ENCODE measurements around the gene DCHS2. TPM values are rescaled to one million over a fixed set of nuclear protein-coding genes. Genes with fewer than 3 reads are reported as not detected.

The DCHS2 gene
- total and polyA plus RNA-seq, 2 of the 8 experiments (the other 6 are each of a cell fraction or from before 2014, with no cell fraction given): 0.54 to 2.6 TPM

DNA sequence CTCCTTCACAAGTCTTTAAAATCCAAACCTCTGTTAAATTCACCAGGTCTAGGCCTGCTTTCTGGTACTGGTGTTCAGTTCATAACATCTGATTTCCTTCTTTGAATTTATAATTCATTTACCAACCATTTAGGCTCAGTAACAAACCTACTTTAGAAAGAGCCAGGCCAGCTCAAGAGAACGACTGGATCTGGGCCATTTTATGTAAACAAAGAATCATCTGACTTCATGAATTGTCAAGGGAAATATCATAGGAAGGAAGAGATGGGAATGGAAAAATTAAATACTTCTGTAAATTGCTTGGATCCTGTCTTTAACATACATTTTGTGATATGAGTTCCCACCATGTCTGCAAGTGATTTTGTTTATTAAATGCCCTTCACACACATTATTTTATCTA lies 36.5 kb downstream of the DCHS2 start:
- Histone ChIP-seq H3K23ac (ENCODE audit: insufficient read length) (no peak overlapping the region), H3K23me2 (ENCODE audit: low read depth, low read length) (no peaks in the 10 kb centered on the region), H2BK15ac (ENCODE audit: low read length) (no peak overlapping the region), H4K91ac (replicated peaks; ENCODE audit: insufficient read length, low read length) (no peak overlapping the region), H2BK20ac (ENCODE audit: low read length) (no peak overlapping the region), H3K14ac (ENCODE audit: insufficient read length) (no peak overlapping the region), H3K27me3 (replicated peaks in 1 of 4; ENCODE audit: control insufficient read depth in 3 of 4, extremely low read depth in 1 of 4, insufficient read depth in 3 of 4, low read length in 3 of 4) (no peaks in the 10 kb centered on the region), H3K79me1 (ENCODE audit: low read depth, low read length) (no peaks in the 10 kb centered on the region), H2BK5ac (ENCODE audit: low read depth, low read length) (no peak overlapping the region), H3K36me3 (ENCODE audit: control insufficient read depth in 2 of 4, insufficient read depth in 4 of 4, low read length in 3 of 4) (no peaks in the 10 kb centered on the region), H4K20me1 (replicated peaks in 1 of 2; ENCODE audit: control insufficient read depth in 1 of 2, insufficient read depth in 2 of 2, low read length in 2 of 2) (no peaks in the 10 kb centered on the region), H3K4ac (replicated peaks; ENCODE audit: insufficient read length, low read depth, low read length) (no peak overlapping the region), H3K56ac (replicated peaks; ENCODE audit: insufficient read length, low read depth, low read length) (no peak overlapping the region), H2AK5ac (ENCODE audit: low read depth, low read length) (no peak overlapping the region), H2BK120ac (replicated peaks; ENCODE audit: low read depth, low read length) (no peak overlapping the region), H4K5ac (ENCODE audit: insufficient read length, low read depth, low read length) (no peak overlapping the region), H2BK12ac (ENCODE audit: low read depth, low read length) (no peak overlapping the region), H4K8ac (ENCODE audit: extremely low read depth, insufficient read depth, low read length) (no peak overlapping the region), H3K9ac (replicated peaks in 1 of 4; ENCODE audit: extremely low read depth in 1 of 4, low read depth in 3 of 4, low read length in 3 of 4) (no peak overlapping the region), H3K4me1 (replicated peaks in 1 of 4; ENCODE audit: control insufficient read depth in 3 of 4, insufficient read depth in 4 of 4, low read length in 3 of 4) (no peaks in the 10 kb centered on the region), H2AFZ (ENCODE audit: low read length) (no peak overlapping the region), H3K4me2 (ENCODE audit: insufficient read depth in 1 of 2, low read depth in 2 of 2, low read length in 2 of 2) (no peak overlapping the region), H3K9me3 (ENCODE audit: insufficient read depth in 2 of 2, low read depth in 1 of 2, low read length in 1 of 2) (no peaks in the 10 kb centered on the region), H3K27ac (ENCODE audit: low read depth, low read length) (no peak overlapping the region), H3K18ac (ENCODE audit: extremely low read depth, low read length) (no peak overlapping the region), H3K79me2 (ENCODE audit: control insufficient read depth in 1 of 2, insufficient read depth in 2 of 2, low read length in 2 of 2) (no peaks in the 10 kb centered on the region), H3K4me3 (ENCODE audit: extremely low read depth in 1 of 4, insufficient read depth in 2 of 4, low read depth in 3 of 4, low read length in 4 of 4) (no peak overlapping the region)
- FAIRE-seq (no peak), DNase-seq (ENCODE audit: low read depth in 1 of 2, low spot score in 2 of 2) (no peak)
- ChIA-PET POLR2A (ENCODE audit: partially characterized antibody) (no interaction called here), CTCF (ENCODE audit: partially characterized antibody) (interaction anchor here (1.0 to 2.7 kb wide), 2 partner anchors 11 to 52 kb away, joined by 3 to 6 read pairs; no protein-coding TSS in a partner anchor)
- WGBS, 2 experiments (ENCODE audit: extremely low coverage in 1 of 2, insufficient coverage in 1 of 2, insufficient read length in 1 of 2, insufficient replicate concordance in 2 of 2, low coverage in 1 of 2, low lambda C conversion rate in 2 of 2, missing lambda C conversion rate in 1 of 2): 91% methylated on average over 1 of the region's 1 CpG; no CpG with 5 or more reads in 1 of the 2 experiments
- TF ChIP-seq SAP30 (IDR thresholded peaks at IDR 0.05; ENCODE audit: insufficient read depth, insufficient replicate concordance, low read length) (no peak), KDM5A (IDR thresholded peaks at IDR 0.05; ENCODE audit: low read length) (no peak), EP300 (IDR thresholded peaks at IDR 0.05; ENCODE audit: borderline replicate concordance in 1 of 2, low read depth in 2 of 2, low read length in 2 of 2) (no peak), TAF1 (IDR thresholded peaks at IDR 0.05; ENCODE audit: low read depth, low read length) (no peak), SP4 (IDR thresholded peaks at IDR 0.05; ENCODE audit: low read length) (no peak), ATF3 (IDR thresholded peaks at IDR 0.05; ENCODE audit: insufficient read depth, low read depth, low read length) (no peak), POLR2AphosphoS5 (IDR thresholded peaks at IDR 0.05; ENCODE audit: low read depth, low read length) (no peak), ASH2L (IDR thresholded peaks at IDR 0.05; ENCODE audit: low read length) (no peak), TBP (IDR thresholded peaks at IDR 0.05; ENCODE audit: low read depth, low read length) (no peak), BACH1 (IDR thresholded peaks at IDR 0.05; ENCODE audit: low read length) (no peak), MAFK (IDR thresholded peaks at IDR 0.05; ENCODE audit: low read depth, low read length) (no peak), CEBPB (IDR thresholded peaks at IDR 0.05; ENCODE audit: low read depth, low read length) (no peak), SIX5 (IDR thresholded peaks at IDR 0.05; ENCODE audit: low read depth, low read length) (no peak), YY1 (IDR thresholded peaks at IDR 0.05; ENCODE audit: low read depth, low read length) (no peak), RXRA (IDR thresholded peaks at IDR 0.05; ENCODE audit: insufficient read depth, low read depth, low read length) (no peak), RFX5 (IDR thresholded peaks at IDR 0.05; ENCODE audit: borderline replicate concordance, low read depth, low read length) (no peak)

Measured in H1 (cell line).